Skeletal muscle satellite cell (primary cell): ENCODE results near the gene SLC51B.
A peak's percentile ranks its signal among the peaks of the same experiment; 100 is the strongest.

Source experiments
- H3K27me3 ChIP-seq: 2 replicates; pipeline ENCODE4 v1.7.0; 2013; ENCODE audit warnings: low read length; ENCODE audit not compliant: control insufficient read depth, insufficient read depth
- H3K36me3 ChIP-seq: 2 replicates; pipeline ENCODE4 v1.7.0; 2013; ENCODE audit warnings: mild to moderate bottlenecking, control low read depth, low read length; ENCODE audit not compliant: insufficient read depth
- H3K4me1 ChIP-seq: 2 replicates; pipeline ENCODE4 v1.7.0; 2013; ENCODE audit warnings: low read length; ENCODE audit not compliant: control insufficient read depth, insufficient read depth
- H3K4me2 ChIP-seq: 2 replicates; pipeline ENCODE4 v1.7.0; 2013; ENCODE audit warnings: mild to moderate bottlenecking, low read length
- H3K4me3 ChIP-seq: 2 replicates; pipeline ENCODE4 v1.7.0; 2013; ENCODE audit warnings: low read length
- H3K9ac ChIP-seq: 2 replicates; pipeline ENCODE4 v1.7.0; 2013; ENCODE audit warnings: mild to moderate bottlenecking, low read depth, low read length, moderate library complexity
- H3K9me3 ChIP-seq: replicated peaks from 2 replicates; pipeline ENCODE4 v1.7.0; 2013; ENCODE audit warnings: mild to moderate bottlenecking, control low read depth, low read length

The SLC51B gene

GRCh38 chr15:65058394-65059368 lies 13.5 kb downstream of the SLC51B start:
- Histone ChIP-seq H3K27me3 (peaks cover 34% of the 10 kb centered on the region), H3K9me3 (no peaks in the 10 kb centered on the region), H3K9ac (no peak overlapping the region), H3K4me1 (peaks cover 8% of the 10 kb centered on the region), H3K4me3 (no peak overlapping the region), H3K4me2 (no peak overlapping the region), H3K36me3 (no peaks in the 10 kb centered on the region)

- Histone ChIP-seq H3K9ac (no peak overlapping the region), H3K36me3 (no peaks in the 10 kb centered on the region), H3K4me3 (no peak overlapping the region), H3K9me3 (no peaks in the 10 kb centered on the region), H3K27me3 (peaks cover 37% of the 10 kb centered on the region), H3K4me1 (peaks cover 8% of the 10 kb centered on the region), H3K4me2 (no peak overlapping the region)
These were observed 14.2 kb downstream of the SLC51B start for GRCh38 chr15:65059369-65059750.

- peaks cover 8% of the 10 kb centered on the region for H3K4me1 ChIP-seq
- H3K9me3 ChIP-seq = no peaks in the 10 kb centered on the region
- H3K4me3 ChIP-seq = no peak overlapping the region
- peaks cover 42% of the 10 kb centered on the region for H3K27me3 ChIP-seq
- no peak overlapping the region for H3K9ac ChIP-seq
- no peaks in the 10 kb centered on the region for H3K36me3 ChIP-seq
- no peak overlapping the region for H3K4me2 ChIP-seq
These were observed 14.9 kb downstream of the SLC51B start for GRCh38 chr15:65059931-65060596.

- no peaks in the 10 kb centered on the region for H3K9me3 ChIP-seq
- no peak overlapping the region for H3K4me2 ChIP-seq
- no peaks in the 10 kb centered on the region for H3K36me3 ChIP-seq
- peaks cover 46% of the 10 kb centered on the region for H3K27me3 ChIP-seq
- peaks cover 6% of the 10 kb centered on the region for H3K4me1 ChIP-seq
- no peak overlapping the region for H3K4me3 ChIP-seq
- H3K9ac ChIP-seq = no peak overlapping the region
These were observed 15.6 kb downstream of the SLC51B start for GRCh38 chr15:65060641-65061397.

- Histone ChIP-seq H3K4me1 (peaks cover 5% of the 10 kb centered on the region), H3K4me2 (no peak overlapping the region), H3K9me3 (no peaks in the 10 kb centered on the region), H3K27me3 (peaks cover 55% of the 10 kb centered on the region), H3K4me3 (no peak overlapping the region), H3K9ac (no peak overlapping the region), H3K36me3 (no peaks in the 10 kb centered on the region)
These were observed 16.9 kb downstream of the SLC51B start for GRCh38 chr15:65062061-65062460.

GRCh38 chr15:65062726-65063125 lies 17.5 kb downstream of the SLC51B start:
- Histone ChIP-seq H3K36me3 (no peaks in the 10 kb centered on the region), H3K4me2 (no peak overlapping the region), H3K9ac (no peak overlapping the region), H3K4me1 (peaks cover under 1% of the 10 kb centered on the region), H3K27me3 (peaks cover 62% of the 10 kb centered on the region), H3K4me3 (no peak overlapping the region), H3K9me3 (no peaks in the 10 kb centered on the region)

GRCh38 chr15:65066001-65066634 lies 20.9 kb downstream of the SLC51B start:
- Histone ChIP-seq H3K9me3 (no peaks in the 10 kb centered on the region), H3K4me1 (peaks cover 17% of the 10 kb centered on the region), H3K4me2 (no peak overlapping the region), H3K9ac (no peak overlapping the region), H3K27me3 (peaks cover 55% of the 10 kb centered on the region), H3K4me3 (no peak overlapping the region), H3K36me3 (no peaks in the 10 kb centered on the region)

GRCh38 chr15:65066635-65067316 lies 21.6 kb downstream of the SLC51B start:
- Histone ChIP-seq H3K27me3 (peaks cover 60% of the 10 kb centered on the region), H3K4me2 (no peak overlapping the region), H3K36me3 (no peaks in the 10 kb centered on the region), H3K4me3 (no peak overlapping the region), H3K9ac (no peak overlapping the region), H3K4me1 (peaks cover 17% of the 10 kb centered on the region), H3K9me3 (no peaks in the 10 kb centered on the region)

GRCh38 chr15:65067317-65067644 lies 22.1 kb downstream of the SLC51B start:
- H3K36me3 ChIP-seq = no peaks in the 10 kb centered on the region
- no peaks in the 10 kb centered on the region for H3K9me3 ChIP-seq
- H3K4me3 ChIP-seq = no peak overlapping the region
- peaks cover 59% of the 10 kb centered on the region for H3K27me3 ChIP-seq
- H3K9ac ChIP-seq = no peak overlapping the region
- H3K4me2 ChIP-seq = peak overlapping the region; percentile 36
- H3K4me1 ChIP-seq = peaks cover 17% of the 10 kb centered on the region

- peak within 1 kb of the TSS; percentile 40 for H3K4me3 ChIP-seq
- peaks cover 54% of the 10 kb centered on the region for H3K27me3 ChIP-seq
- no peaks in the 10 kb centered on the region for H3K9me3 ChIP-seq
- no peaks in the 10 kb centered on the region for H3K36me3 ChIP-seq
- peak within 1 kb of the TSS; percentile 36 for H3K4me2 ChIP-seq
- no peak within 1 kb of the TSS for H3K9ac ChIP-seq
- peaks cover 17% of the 10 kb centered on the region for H3K4me1 ChIP-seq
These were observed 22.6 kb downstream of the SLC51B start, which contains the start of gene RASL12 for GRCh38 chr15:65067645-65068402. TSS of gene RASL12 (minus strand) at chr15:65067991. CDS start at chr15:65067835, 156 bp downstream.
